B cell (primary cell): Measurements from ENCODE around the gene SMPD3.

ENCODE experiments used
- EZH2 ChIP-seq: IDR thresholded peaks from 2 replicates; pipeline ENCODE4 v1.6.1; 2012; ENCODE audit warnings: borderline replicate concordance, low read depth, mild to moderate bottlenecking, moderate library complexity, low read length; ENCODE audit not compliant: insufficient read depth, poor library complexity, severe bottlenecking
- TF ChIP-seq, protein P1 (sequence below): fragments of 200-600 bp; IDR thresholded peaks from one replicate; pipeline ENCODE4 v1.8.0; 2022; ENCODE audit warnings: antibody characterized with exemption, mild to moderate bottlenecking

DNA sequence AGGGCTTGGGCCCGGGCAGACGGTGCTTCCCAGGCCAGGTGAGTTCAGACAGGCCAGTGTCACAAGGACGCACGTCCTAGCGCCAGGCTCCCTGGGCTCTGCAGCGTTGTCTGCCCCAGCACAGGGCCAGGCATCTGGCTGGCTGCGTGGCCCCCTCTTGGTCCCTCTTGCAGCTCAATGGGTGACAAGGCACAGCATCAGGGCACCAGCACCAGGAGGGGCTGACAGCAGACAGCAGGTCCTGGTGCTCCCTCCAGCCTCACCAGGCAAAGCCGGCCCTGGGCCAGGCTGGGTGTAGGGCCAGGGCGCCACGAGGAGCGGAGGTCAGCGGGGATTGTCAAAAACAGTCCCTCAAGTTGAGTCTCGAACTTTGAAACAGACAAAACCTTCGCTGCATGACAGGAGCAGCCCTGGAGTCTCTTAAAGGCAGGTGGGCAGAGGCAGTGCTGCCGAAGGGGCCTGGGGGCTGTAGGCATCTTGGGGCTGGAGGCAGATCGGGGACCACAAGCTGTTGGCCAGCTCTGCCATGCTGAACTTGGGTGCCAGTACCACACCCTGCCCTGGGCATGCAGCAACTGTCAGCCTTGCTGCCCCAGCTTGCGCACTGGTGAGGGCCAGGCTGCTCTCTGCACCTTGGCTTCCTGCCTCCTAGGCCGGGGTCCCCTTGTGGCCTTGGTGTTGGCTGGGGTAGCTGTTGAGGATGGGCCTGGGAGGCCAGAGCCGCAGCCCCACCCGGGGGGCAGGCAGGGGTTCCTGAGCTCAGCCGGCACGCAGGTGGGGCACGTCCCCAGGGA lies 88.7 kb downstream of the SMPD3 start:
- TF ChIP-seq, protein P1, sequence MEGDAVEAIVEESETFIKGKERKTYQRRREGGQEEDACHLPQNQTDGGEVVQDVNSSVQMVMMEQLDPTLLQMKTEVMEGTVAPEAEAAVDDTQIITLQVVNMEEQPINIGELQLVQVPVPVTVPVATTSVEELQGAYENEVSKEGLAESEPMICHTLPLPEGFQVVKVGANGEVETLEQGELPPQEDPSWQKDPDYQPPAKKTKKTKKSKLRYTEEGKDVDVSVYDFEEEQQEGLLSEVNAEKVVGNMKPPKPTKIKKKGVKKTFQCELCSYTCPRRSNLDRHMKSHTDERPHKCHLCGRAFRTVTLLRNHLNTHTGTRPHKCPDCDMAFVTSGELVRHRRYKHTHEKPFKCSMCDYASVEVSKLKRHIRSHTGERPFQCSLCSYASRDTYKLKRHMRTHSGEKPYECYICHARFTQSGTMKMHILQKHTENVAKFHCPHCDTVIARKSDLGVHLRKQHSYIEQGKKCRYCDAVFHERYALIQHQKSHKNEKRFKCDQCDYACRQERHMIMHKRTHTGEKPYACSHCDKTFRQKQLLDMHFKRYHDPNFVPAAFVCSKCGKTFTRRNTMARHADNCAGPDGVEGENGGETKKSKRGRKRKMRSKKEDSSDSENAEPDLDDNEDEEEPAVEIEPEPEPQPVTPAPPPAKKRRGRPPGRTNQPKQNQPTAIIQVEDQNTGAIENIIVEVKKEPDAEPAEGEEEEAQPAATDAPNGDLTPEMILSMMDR: no peak
- no peak for TF ChIP-seq EZH2
